ENCODE results near the gene SEC11A. TPM values are rescaled to one million over a fixed set of nuclear protein-coding genes. Genes with fewer than 3 reads are reported as not detected.

SEC11A gene
- total and polyA plus RNA-seq, 4 donors: 56.7 to 90.2 (median 71.3) TPM

GRCh38 chr15:84621358-84621979 lies 94.5 kb downstream of the SEC11A start (continued):
- no peak for TF ChIP-seq YY1 (IDR thresholded peaks at IDR 0.05)
- no peak for TF ChIP-seq MAX (IDR thresholded peaks at IDR 0.05)
- TF ChIP-seq TAF1 (conservative IDR thresholded peaks at IDR 0.05): no peak
- TF ChIP-seq RAD21 (IDR thresholded peaks at IDR 0.05): no peak
- TF ChIP-seq FOXA2 (IDR thresholded peaks at IDR 0.05): no peak
- TF ChIP-seq GABPA (IDR thresholded peaks at IDR 0.05 in 1 of 2, conservative IDR thresholded peaks at IDR 0.05 in 1 of 2): no peak
- no peak for TF ChIP-seq HNF4A (conservative IDR thresholded peaks at IDR 0.05)

- peaks cover 8 to 30% (median 23%) of the 10 kb centered on the region in 4 donors for H3K36me3 ChIP-seq (ENCODE audit: control insufficient read depth in 4 of 4, insufficient read depth in 3 of 4, low read depth in 1 of 4, low read length in 3 of 4)
- H3K9me3 ChIP-seq (ENCODE audit: control insufficient read depth in 4 of 4, low read length in 3 of 4): peaks cover 11 to 17% (median 15%) of the 10 kb centered on the region in 4 donors
- no peak overlapping the region for H3K27ac ChIP-seq (ENCODE audit: low read depth in 1 of 2, low read length in 2 of 2)
- H3K27me3 ChIP-seq (ENCODE audit: control insufficient read depth in 4 of 4, insufficient read depth in 4 of 4, low read length in 3 of 4): no peaks in the 10 kb centered on the region
- 97% methylated on average over 8 of the region's 8 CpGs for WGBS
- peak overlapping the region in 1 of 3 donors; percentile 19 for H3K4me3 ChIP-seq (ENCODE audit: low read depth in 1 of 3, low read length in 3 of 3)
- no peak overlapping the region for H3K9ac ChIP-seq (ENCODE audit: low read depth in 1 of 2, low read length in 2 of 2)
- TF ChIP-seq NR2F2 (IDR thresholded peaks at IDR 0.05) (no peak), EGR1 (IDR thresholded peaks at IDR 0.05; ENCODE audit: low read depth in 2 of 2) (no peak), MAX (IDR thresholded peaks at IDR 0.05) (no peak), JUND (IDR thresholded peaks at IDR 0.05) (no peak), HNF4A (conservative IDR thresholded peaks at IDR 0.05) (no peak), ATF3 (IDR thresholded peaks at IDR 0.05) (no peak), ZBTB33 (IDR thresholded peaks at IDR 0.05) (no peak), RXRA (IDR thresholded peaks at IDR 0.05) (no peak), FOXA1 (IDR thresholded peaks at IDR 0.05) (no peak), SP1 (IDR thresholded peaks at IDR 0.05) (no peak), FOXA2 (IDR thresholded peaks at IDR 0.05) (no peak), TAF1 (conservative IDR thresholded peaks at IDR 0.05) (no peak), HNF4G (IDR thresholded peaks at IDR 0.05) (no peak), YY1 (IDR thresholded peaks at IDR 0.05) (no peak), CTCF (IDR thresholded peaks at IDR 0.05; ENCODE audit: low read depth, low read length, missing input control) (no peak)
- peaks cover 0 to 2% (median under 1%) of the 10 kb centered on the region in 4 donors for H3K4me1 ChIP-seq (ENCODE audit: control insufficient read depth in 4 of 4, insufficient read depth in 4 of 4, low read length in 3 of 4)
- no peak for DNase-seq (ENCODE audit: low spot score)
Observed at GRCh38 chr15:84620626-84621025, 95.3 kb downstream of the SEC11A start.

Other genes with a start within 250 kb of the SEC11A start
- gene ZSCAN2, start 115.1 kb downstream of the SEC11A start, total RNA-seq: 10 to 100 TPM in 1 of 2 donors, 1 to 10 TPM in 1; 6.9 to 11.0 TPM
- 1 to 10 TPM; 5.4 to 9.0 TPM for gene ZSCAN2, start 115.1 kb downstream of the SEC11A start, polyA plus RNA-seq
- gene WDR73, start 61.9 kb downstream of the SEC11A start, total RNA-seq: 10 to 100 TPM in 1 of 2 donors, 1 to 10 TPM in 1; 9.9 to 16.0 TPM
- gene WDR73, start 61.9 kb downstream of the SEC11A start, polyA plus RNA-seq: 10 to 100 TPM in 1 of 2 donors, 1 to 10 TPM in 1; 7.5 to 10.2 TPM
- 1 to 10 TPM in 1 of 2 donors, under 1 TPM in 1; 0.59 to 1.1 TPM for gene NMB, start 57.9 kb downstream of the SEC11A start, total RNA-seq
- 1 to 10 TPM; 1.2 to 1.8 TPM for gene NMB, start 57.9 kb downstream of the SEC11A start, polyA plus RNA-seq
- gene ZNF592, start 32.5 kb upstream of the SEC11A start, total RNA-seq: 10 to 100 TPM in 1 of 2 donors, 1 to 10 TPM in 1; 8.5 to 10.6 TPM
- gene ZNF592, start 32.5 kb upstream of the SEC11A start, polyA plus RNA-seq: 1 to 10 TPM; 4.4 to 6.6 TPM
- gene ALPK3, start 101.2 kb upstream of the SEC11A start, total RNA-seq: 10 to 100 TPM in 1 of 2 donors, 1 to 10 TPM in 1; 3.1 to 10.0 TPM
- gene ALPK3, start 101.2 kb upstream of the SEC11A start, polyA plus RNA-seq: 1 to 10 TPM in 1 of 2 donors, under 1 TPM in 1; 0.96 to 2.5 TPM
- gene SLC28A1, start 168.5 kb upstream of the SEC11A start, total RNA-seq: 10 to 100 TPM in 1 of 2 donors, under 1 TPM in 1; 0.09 to 39.7 TPM
- gene SLC28A1, start 168.5 kb upstream of the SEC11A start, polyA plus RNA-seq: 10 to 100 TPM; 14.8 to 21.9 TPM

Data from liver (tissue), 9 donors.